Prostate gland (tissue), 2 donors: Measurements from ENCODE around the gene GAREM2.

Experiments used
- POLR2AphosphoS5 ChIP-seq: sonication (generic); formaldehyde crosslinking; IDR thresholded peaks from one replicate; pipeline ENCODE4 v1.6.1; 2017; ENCODE audit warnings: antibody characterized with exemption
- TF ChIP-seq, protein P1 (sequence below), 4 experiments: fragments of 200-600 bp in 2 of 4; fragments of 450-650 bp in 2 of 4; sonication (generic) in 2 of 4; IDR thresholded peaks; 1 replicate in 3 of 4; 2 replicates in 1 of 4; pipeline ENCODE4 v1.5.1; 2016 to 2019; ENCODE audit warnings: antibody characterized with exemption in 4 of 4, mild to moderate bottlenecking in 2 of 4, moderate library complexity in 2 of 4

DNA sequence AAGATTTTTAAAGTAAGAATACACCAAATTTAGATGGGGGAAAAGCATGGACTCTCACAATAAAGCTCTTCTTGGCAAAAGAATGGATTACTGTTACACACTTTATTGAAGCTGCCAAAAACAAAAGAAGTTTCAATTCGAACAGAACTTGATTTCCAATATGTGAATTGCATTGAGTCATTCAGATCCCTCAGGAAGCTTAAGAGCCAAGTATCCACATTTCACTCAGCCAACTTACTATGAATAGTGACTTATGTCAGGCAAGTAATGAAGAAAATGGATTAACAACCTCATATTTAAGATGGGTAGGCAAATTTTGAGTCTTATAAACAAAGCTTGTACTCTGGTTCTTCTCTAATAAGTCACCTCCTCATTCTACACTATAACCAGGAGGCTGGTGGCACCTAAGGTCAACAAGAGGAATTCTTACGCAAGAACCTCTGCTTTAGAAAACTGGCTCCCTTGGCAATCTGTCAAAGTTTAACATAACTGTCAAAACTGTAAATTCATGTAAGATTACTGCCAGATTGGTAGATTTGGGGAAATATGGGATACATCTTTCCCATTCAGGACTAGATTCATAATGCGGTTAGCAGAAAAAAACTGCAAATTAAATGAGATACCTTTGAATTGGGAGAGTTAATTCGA lies 65.5 kb downstream of the GAREM2 start:
- TF ChIP-seq, protein P1, sequence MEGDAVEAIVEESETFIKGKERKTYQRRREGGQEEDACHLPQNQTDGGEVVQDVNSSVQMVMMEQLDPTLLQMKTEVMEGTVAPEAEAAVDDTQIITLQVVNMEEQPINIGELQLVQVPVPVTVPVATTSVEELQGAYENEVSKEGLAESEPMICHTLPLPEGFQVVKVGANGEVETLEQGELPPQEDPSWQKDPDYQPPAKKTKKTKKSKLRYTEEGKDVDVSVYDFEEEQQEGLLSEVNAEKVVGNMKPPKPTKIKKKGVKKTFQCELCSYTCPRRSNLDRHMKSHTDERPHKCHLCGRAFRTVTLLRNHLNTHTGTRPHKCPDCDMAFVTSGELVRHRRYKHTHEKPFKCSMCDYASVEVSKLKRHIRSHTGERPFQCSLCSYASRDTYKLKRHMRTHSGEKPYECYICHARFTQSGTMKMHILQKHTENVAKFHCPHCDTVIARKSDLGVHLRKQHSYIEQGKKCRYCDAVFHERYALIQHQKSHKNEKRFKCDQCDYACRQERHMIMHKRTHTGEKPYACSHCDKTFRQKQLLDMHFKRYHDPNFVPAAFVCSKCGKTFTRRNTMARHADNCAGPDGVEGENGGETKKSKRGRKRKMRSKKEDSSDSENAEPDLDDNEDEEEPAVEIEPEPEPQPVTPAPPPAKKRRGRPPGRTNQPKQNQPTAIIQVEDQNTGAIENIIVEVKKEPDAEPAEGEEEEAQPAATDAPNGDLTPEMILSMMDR (IDR thresholded peaks at IDR 0.05): no peak
- TF ChIP-seq POLR2AphosphoS5: no peak
